Stimulated activated CD8-positive, alpha-beta memory T cell treated with anti-CD3 and anti-CD28 coated beads, Interleukin-7, amount 100 ng/mL, for 24 hours (primary cell): ENCODE results near the gene ZNF583.
A peak's percentile ranks its signal among the peaks of the same experiment; 100 is the strongest.

Source experiments
- DNase-seq: peaks from one replicate; pipeline ENCODE4 v3.0.0-alpha.2; 2020; ENCODE audit warnings: low read depth

Gene ZNF583

DNA sequence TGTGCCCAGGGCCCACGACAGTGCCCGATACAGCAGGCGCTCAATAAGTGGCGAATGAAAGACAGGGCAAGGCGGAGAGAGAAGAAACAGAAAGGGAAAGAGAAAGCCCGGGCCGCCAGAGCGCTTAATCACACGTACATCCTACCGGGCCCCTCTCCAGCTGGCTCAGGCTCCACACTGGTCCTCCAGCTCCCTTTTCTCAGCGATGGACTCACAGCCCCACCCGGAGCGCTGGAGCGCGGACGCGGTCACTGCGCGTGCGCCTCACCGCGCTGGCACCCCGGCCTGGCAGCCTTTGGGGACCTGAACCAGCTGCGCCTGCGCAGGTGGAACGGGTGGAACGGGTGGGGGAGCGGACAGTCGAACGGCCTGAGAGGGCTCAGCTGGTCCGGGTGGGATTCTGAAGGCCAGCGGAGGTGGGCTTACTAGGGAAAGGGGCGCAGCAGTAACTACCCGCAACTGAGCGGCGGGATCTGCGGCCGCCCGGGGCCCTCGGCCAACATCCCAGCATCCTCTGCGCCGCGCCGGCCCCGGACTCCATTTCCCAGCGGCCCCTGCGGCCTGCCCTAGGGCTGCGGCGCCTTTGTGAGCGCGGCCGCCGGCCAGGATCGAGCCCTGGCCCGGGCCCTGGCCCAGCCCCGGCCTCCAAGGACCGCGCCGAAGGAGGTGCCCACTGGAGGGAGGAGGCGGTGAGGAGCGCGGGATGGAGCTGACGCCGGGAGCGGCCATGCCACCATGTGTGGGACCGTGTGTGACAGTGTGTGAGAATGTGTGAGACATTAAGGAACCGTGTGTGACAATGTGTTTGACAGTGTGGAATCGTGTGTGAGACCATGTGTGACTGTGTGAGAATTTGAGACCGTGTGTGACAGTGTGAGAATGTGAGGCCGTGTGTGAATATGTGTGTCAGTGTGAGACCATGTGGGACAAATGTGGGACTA is at the start of gene ZNF583:
TSS of gene ZNF583 (plus strand) at position 569 of the 941 bp plus-strand sequence. CDS start 2,783 bp downstream, outside the sequence.
- DNase-seq = peak; percentile 76

DNA sequence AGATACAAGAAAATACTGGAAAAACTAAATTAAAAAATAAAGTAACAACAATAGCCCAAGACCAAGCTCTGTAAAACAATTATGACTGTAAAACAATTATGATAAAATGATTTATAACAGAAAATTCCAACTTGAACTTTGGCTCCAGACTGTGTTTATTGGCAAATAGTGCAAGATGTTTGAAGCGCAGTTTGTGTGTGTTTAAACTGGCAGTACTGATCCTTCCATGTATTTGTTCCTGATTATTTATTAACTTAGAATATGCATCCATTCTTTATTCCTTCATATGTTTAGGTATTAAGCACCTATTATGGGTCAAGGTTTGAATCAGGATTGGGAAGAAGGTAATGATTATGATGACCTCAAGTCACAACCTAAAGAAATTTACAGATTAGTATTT is 48.6 kb upstream of the ZNF583 start:
- no peak for DNase-seq

DNA sequence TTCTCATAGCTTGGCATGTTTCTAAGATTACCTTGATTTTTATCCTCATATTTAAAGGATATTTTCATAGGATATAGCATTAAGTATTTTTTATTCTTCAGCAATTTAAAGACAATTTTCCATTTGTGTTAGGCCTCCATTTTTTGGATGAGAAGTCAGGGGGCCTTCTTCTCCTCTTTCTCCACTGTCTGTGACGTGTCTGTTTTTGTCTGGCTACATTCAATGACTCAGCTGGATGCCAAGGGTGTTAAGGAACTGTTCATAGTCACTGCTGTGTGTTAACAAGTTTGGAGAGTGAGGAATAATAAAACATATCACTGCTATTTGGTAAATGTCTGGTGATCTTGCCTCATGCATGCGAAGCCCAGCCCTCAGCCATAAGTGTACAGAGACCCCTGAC is 47.2 kb upstream of the ZNF583 start:
- DNase-seq = no peak

DNA sequence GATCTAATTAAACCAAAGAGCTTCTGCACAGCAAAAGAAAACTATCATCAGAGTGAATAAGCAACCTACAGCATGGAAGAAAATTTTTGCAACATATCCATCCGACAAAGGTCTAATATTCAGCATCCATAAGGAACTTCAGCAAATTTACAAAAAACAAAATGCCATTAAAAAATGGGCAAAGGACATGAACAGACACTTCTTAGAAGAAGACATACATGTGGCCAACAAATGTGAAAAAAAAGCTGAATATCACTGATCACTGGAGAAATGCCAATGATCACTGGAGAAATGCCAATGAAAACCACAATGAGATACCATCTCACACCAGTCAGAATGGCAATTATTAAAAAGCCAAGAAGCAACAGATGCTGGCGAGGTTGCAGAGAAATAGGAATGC is 43.3 kb upstream of the ZNF583 start:
- no peak for DNase-seq

DNA sequence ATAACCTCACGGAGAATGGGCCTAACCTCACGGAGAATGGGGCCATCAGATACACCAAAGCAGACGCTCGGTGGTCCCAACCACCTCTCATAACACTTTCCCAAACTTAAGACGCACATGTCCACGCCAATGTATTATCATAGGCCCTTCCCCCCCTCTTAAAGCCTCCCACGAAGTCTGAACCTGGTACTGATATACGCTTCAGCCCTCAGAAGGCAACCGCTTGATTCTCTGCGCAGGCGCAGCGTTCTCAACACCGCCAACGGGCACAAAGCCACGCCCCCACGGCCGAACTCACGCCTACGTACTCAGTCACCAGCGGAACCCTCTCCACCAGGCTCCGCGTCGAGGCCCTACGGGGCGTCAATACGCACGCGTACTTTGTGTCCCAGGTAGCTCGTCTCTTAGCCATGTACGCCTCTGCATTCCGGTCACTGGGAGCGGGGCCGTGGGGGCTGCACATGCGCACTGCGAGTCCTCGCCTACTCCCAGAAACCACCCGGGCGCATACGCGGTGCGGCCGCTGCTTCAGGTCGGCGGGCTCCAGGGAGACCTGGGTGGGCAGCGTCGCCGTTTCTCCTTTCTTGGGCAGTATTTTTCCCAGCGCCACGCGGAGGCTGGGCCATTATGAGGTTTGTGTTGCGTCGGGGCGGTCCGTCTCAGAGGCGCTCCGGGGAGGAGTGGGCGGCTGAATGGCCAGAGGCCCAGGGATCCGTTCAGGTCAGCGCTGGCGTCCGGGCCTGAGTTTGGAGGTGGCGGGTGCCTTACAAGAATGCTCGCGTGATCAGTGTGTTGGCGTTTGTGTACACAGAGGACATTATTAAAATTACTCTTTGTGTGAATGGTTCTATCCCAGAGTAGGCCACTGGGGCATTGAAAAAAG is 36.1 kb upstream of the ZNF583 start:
- DNase-seq = peak; percentile 57

DNA sequence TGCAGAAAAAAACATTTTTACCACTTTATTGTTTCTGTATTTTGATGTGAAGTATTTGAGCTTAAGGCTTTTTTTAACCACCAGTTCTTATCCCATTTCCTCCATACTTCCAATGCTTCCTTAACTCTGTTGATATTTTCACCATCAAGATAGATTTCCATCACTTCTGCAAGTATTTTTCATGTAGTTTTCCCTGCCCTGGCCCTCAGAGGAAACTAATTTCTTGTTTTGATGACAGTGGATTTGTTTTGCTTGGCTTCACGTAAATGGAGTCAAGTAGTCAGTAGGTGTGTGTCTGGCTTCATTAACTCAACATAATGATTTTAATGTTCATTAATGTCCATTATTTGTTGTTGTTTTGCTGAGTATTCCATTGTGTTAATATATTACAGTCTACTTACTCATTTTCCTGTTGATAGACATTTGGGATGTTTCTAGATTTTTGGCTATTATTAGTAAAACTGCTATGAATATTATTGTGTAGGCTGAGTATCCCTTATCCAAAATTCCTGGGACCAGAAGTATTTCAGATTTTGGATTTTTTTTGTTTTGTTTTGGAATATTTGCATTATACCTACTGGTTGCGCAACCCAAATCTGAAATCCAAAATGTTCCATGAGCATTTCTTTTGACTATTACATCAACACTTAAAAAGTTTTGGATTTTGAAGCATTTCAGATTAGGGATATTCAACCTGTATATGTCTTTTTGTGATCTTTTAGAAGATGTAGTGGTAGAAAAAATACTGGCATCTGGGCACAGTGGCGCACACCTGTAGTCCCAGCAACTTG is 34.1 kb upstream of the ZNF583 start:
- no peak for DNase-seq

DNA sequence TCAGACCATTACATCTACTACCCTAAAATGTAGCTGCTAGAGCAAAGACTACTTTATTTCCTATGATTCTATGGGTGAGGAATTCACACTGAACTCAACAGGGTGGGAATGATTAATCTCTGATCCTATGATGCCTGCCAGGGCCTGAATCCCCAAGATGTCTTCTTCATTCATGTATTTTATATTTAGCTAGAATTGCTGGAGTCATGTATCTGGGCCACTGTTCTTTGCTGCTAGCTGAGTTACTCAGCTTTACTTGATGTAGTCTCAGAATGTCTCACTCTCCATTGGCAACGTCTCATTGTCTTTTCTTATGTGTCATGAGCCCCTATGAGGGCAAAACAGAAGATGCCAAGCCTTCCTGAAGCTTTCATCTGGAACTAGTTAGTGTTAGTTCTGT is 31.9 kb upstream of the ZNF583 start:
- no peak for DNase-seq

DNA sequence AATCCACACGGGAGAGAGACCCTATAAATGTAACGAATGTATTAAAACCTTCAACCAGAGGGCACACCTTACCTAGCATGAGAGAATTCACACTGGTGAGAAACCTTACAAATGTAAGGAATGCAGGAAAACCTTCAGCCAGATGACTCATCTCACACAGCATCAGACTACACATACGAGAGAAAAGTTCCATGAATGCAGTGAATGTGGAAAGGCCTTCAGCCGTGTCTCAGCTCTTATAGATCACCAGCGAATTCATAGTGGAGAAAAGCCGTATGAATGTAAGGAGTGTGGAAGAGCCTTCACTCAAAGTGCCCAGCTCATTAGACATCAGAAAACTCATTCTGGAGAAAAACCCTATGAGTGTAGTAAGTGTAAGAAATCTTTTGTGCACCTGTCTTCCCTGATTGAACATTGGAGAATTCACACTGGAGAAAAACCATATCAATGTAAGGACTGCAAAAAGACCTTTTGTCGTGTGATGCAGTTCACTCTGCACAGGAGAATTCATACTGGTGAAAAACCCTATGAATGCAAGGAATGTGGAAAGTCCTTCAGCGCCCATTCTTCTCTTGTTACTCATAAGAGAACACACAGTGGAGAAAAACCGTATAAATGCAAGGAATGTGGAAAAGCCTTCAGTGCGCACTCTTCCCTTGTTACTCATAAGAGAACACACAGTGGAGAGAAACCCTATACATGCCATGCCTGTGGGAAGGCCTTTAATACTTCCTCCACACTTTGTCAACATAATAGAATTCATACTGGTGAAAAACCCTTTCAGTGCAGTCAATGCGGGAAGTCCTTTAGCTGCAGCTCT is 26.8 kb upstream of the ZNF583 start:
- no peak for DNase-seq

DNA sequence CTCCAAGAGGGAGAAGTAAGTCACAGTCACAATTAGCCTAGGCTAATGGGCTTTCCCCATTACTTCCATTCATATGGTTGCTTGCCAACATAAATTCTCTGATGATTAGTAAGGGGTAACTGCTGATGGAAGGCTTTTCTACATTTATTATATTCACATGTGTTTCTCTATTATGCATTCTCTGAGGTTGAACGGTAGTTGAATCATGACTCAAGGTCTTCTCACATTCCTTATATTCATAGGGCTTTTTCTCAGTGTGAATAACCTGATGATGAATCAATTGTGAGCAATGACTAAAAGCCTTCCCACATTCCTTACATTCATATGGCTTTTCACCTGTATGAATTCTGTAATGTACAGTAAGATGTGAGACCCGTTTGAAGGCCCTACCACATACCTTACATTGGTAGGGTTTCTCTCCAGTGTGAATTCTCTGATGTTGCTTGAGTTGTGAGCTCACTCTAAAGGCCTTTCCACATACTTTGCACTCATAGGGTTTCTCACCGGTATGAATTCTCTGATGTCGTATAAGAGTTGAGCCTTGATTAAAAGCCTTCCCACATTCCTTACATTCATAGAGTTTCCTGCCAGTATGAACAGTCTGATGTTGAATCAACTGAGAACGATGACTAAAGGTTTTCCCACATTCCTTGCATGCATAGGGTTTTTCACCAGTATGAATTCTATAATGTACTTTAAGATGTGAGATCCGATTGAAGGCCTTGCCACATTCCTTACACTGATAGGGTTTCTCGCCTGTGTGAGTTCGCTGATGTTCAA is 20.1 kb upstream of the ZNF583 start:
- no peak for DNase-seq

DNA sequence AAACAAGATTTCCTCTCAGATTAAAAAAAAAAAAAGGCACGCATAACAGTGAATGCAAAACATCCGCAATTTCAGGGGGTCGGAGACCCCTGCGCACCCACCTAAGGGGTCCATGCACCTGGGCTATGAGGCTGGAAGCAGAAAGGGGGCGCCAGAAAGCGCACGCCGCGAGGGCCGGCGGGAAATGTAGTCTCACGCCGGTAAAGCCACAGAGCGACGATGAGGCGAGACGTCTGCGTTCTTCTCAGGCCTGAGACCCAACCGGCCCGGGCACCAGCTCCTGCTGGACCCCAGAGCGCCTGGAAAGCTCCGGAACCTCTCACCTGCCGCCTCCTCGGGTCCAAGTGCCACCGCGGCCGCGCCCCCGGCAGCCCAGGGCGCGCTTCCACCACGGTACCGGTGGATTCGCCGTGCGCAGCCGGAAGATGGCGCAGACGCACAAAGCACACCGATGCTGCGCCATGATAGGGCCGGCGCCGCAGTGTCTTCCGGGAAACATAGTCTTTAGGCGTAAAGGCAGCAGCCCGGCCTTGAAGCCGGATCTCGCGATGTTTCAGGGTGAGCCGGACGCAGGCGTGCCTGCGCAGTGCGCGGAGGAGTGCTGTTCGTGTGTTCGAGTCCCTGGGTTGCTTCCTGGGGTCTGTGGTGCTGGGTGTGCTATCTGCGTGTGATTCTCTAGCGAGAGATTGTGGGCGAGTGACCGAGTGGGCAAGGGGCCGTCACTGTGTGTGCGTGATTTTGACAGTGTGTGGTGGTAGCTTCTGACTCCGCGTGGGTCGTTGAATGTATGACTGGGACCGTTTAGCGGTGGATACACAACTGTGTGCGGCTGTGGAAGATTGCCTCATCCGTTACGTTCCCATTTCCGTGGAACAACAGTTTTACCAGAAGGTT is 10.8 kb upstream of the ZNF583 start, which contains the start of gene ZNF582:
TSS of gene ZNF582 (minus strand) at position 416 of the 894 bp plus-strand sequence. CDS start 1,782 bp downstream, outside the sequence.
- DNase-seq = peak; percentile 76

DNA sequence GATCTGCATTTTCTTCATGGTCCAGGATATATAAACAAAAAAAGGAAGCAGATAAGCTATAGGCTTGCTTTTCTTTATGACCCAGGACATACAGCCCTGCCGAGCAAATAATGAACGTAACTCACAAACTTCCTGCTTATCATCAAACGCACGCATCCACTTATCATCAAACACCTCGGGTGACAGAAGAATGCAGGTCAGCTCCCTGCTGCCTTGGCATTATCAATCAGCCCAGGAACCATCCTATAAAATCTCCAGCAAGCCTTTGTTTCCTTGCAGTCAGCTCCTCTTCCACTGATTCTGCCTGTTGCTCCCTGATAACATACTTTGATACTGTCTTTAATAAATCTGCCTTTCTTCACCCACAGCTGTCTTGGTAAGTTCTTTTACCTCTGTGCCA is 5.3 kb upstream of the ZNF583 start:
- no peak for DNase-seq

DNA sequence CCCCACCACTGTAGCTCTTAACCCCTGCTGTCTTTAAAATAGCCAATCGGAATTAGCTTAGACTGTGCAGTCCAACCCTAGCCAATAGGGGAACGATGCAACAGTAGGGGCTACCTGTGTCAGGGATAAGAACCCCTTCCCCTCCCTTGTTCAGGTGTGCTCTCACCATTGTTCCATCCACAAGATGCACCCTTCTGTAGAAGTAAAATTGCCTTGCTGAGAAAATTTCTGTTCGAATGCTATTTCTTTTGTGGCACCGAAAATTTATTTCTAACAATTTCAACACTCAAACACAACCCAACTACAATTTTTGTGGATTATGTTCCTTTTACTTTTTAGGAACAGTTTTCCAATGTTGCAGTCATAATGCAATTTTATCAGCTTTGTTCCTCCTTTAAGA is 3.6 kb upstream of the ZNF583 start:
- DNase-seq = no peak

DNA sequence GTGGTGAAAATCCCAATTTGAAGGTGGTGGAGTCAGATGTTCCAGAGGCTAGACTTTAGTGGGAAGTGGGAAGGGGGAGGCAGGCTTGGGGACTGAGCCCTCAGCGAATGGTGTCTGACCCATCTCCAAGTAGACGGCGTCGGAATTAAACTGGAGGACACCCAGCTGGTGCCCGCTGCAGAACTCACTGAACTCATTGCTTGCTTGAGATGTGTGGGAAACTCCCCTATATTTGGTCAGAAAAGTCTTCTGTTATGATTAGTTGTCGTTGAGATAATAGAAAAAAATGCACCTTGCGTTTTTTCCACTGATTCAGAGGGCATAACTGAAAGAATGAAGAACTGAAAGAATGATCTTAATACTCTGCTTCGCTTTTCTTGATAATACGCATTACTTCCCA is 871 bp upstream of the ZNF583 start:
- DNase-seq = no peak

DNA sequence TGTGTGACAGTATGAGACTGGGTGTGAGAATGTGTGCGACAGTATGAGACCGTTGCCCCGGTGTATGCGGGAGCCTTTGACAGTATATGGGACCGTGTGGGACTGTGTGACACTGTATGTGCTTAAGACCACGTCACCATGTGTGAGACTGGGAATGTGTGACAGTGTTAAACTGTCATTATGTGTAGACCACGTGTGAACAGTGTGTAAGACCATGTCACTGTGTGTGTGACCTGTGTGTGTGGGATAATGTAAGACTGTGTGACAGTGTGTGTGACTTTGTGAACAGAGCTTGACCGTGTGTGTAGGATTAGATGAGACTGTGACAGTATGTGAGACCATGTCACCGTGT is 549 bp downstream of the ZNF583 start:
- no peak for DNase-seq

DNA sequence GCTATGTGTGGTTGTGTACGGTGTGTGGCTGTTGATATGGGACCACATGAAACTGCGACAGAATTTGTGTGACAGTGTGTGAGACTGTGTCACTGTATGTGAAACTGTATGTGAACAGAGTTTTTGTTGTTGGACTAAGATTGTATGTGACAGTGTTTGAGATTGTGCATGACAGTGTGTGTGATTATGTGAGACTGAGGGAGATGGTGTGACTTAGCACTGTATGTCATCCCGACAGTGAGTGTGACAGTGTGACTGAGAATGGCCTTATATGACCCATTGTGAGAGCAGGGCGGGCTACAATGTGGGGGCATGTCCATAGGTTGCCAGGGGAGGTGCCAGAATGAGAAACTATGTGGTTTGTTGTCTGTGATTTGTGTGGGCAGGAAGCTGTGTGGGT is 930 bp downstream of the ZNF583 start:
- no peak for DNase-seq

DNA sequence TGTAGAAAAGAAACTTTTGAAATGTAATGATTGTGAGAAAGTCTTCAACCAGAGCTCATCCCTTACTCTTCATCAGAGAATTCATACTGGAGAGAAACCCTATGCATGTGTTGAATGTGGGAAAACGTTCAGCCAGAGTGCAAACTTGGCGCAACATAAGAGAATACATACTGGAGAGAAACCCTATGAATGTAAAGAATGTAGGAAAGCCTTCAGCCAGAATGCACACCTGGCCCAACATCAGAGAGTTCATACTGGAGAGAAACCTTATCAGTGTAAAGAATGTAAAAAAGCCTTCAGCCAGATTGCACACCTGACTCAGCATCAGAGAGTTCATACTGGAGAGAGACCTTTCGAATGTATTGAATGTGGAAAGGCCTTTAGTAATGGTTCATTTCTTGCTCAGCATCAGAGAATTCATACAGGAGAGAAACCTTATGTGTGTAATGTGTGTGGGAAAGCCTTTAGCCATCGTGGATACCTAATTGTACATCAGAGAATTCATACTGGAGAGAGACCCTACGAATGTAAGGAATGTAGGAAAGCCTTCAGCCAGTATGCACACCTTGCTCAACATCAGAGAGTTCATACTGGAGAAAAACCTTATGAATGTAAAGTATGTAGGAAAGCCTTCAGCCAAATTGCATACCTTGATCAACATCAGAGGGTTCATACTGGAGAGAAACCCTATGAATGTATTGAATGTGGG is 19.3 kb downstream of the ZNF583 start:
- DNase-seq = no peak

DNA sequence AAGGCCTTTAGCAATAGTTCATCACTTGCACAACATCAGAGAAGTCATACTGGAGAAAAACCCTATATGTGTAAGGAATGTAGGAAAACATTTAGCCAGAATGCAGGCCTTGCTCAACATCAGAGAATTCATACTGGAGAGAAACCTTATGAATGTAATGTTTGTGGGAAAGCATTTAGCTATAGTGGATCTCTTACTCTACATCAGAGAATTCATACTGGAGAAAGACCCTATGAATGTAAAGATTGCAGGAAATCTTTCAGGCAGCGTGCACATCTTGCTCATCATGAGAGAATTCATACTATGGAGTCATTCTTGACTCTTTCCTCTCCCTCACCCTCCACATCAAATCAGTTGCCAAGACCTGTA is 19.8 kb downstream of the ZNF583 start:
- no peak for DNase-seq

DNA sequence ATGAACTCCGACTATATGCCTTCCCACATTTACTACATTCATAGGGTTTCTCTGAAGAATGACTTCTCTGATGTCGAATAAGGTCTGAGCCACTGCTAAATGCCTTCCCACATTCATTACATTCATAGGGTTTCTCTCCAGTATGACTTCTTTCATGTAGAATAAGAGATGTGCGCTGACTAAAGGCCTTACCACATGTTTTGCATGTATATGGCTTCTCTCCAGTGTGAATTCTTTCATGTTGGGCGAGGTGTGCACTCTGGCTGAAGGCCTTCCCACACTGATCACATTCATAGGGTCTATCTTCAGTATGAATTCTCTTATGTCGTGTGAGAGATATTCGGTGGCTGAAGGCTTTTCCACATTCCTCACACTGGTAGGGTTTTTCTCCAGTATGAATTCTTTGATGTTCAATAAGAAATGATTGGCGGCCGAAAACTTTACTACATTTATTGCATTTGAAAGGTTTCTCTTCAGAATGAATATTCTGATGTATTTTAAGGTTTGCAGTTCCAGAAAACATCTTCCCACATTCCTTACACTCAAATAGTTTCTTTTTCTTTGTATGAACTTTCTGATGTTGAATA is 37.2 kb downstream of the ZNF583 start:
- no peak for DNase-seq
